OCI-LY1 (cell line): ENCODE results near the gene SENP1.

Source experiments
- H2AFZ ChIP-seq: fragments of 200-600 bp; sonication (generic), shearing (Covaris generic); 2 replicates; pipeline ENCODE4 v1.6.0; 2014; ENCODE audit warnings: antibody characterized with exemption, mild to moderate bottlenecking, low read length
- H3F3A ChIP-seq: fragments of 200-600 bp; sonication (generic), shearing (Covaris generic); 2 replicates; pipeline ENCODE4 v1.6.0; 2014; ENCODE audit warnings: mild to moderate bottlenecking, antibody characterized with exemption, low read length, moderate library complexity; ENCODE audit not compliant: insufficient read depth
- H3K27ac ChIP-seq: fragments of 200-600 bp; sonication (generic); 2 replicates; pipeline ENCODE4 v1.5.1; 2014; ENCODE audit warnings: low read length, mixed run types, mild to moderate bottlenecking, low read depth; ENCODE audit not compliant: poor library complexity, severe bottlenecking
- H3K27me3 ChIP-seq: fragments of 200-600 bp; sonication (generic); 2 replicates; pipeline ENCODE4 v1.6.0; 2014; ENCODE audit warnings: antibody characterized with exemption, mild to moderate bottlenecking, low read length, moderate library complexity; ENCODE audit not compliant: insufficient read depth
- H3K36me3 ChIP-seq: fragments of 200-600 bp; sonication (generic); 2 replicates; pipeline ENCODE4 v1.6.1; 2014; ENCODE audit warnings: mild to moderate bottlenecking, antibody characterized with exemption, low read length, moderate library complexity, mixed read lengths; ENCODE audit not compliant: insufficient read depth
- H3K4me1 ChIP-seq: fragments of 200-600 bp; sonication (generic); 2 replicates; pipeline ENCODE4 v1.5.1; 2014; ENCODE audit warnings: mild to moderate bottlenecking, low read length, moderate library complexity; ENCODE audit not compliant: insufficient read depth, severe bottlenecking
- H3K4me2 ChIP-seq: fragments of 200-600 bp; sonication (generic), shearing (Covaris generic); 2 replicates; pipeline ENCODE4 v1.6.1; 2014; ENCODE audit warnings: low read length
- H3K4me3 ChIP-seq: fragments of 200-600 bp; sonication (generic); 2 replicates; pipeline ENCODE4 v1.5.1; 2014; ENCODE audit warnings: low read length, low read depth, mild to moderate bottlenecking, mixed read lengths; ENCODE audit not compliant: poor library complexity, severe bottlenecking
- H3K79me2 ChIP-seq: fragments of 200-600 bp; shearing (Covaris generic); 2 replicates; pipeline ENCODE4 v1.6.1; 2016; ENCODE audit warnings: mixed run types, low read length, mixed read lengths; ENCODE audit not compliant: insufficient read depth
- H3K9ac ChIP-seq: fragments of 200-600 bp; sonication (generic), shearing (Covaris generic); 2 replicates; pipeline ENCODE4 v1.6.1; 2014; ENCODE audit warnings: mild to moderate bottlenecking, low read length, mixed read lengths
- H3K9me2 ChIP-seq: fragments of 200-600 bp; sonication (generic), shearing (Covaris generic); 2 replicates; pipeline ENCODE4 v1.6.1; 2014; ENCODE audit warnings: low read depth, mild to moderate bottlenecking, low read length, mixed read lengths
- H3K9me3 ChIP-seq: fragments of 200-600 bp; shearing (Covaris generic); 2 replicates; pipeline ENCODE4 v1.6.1; 2014; ENCODE audit warnings: low read length, mixed read lengths
- H4K20me1 ChIP-seq: fragments of 200-600 bp; sonication (generic), shearing (Covaris generic); 2 replicates; pipeline ENCODE4 v1.6.0; 2016; ENCODE audit warnings: mild to moderate bottlenecking, low read length; ENCODE audit not compliant: insufficient read depth
- CTCF ChIP-seq: fragments of 200-600 bp; sonication (generic), shearing (Covaris generic); IDR thresholded peaks from 2 replicates; pipeline ENCODE4 v1.5.1; 2017; ENCODE audit warnings: mild to moderate bottlenecking, antibody characterized with exemption, low read length, moderate library complexity, mixed read lengths
- EZH2 ChIP-seq: fragments of 200-600 bp; sonication (generic), shearing (Covaris generic); IDR thresholded peaks from 2 replicates; pipeline ENCODE4 v1.8.0; 2017; ENCODE audit warnings: borderline replicate concordance, mixed run types, mild to moderate bottlenecking, antibody characterized with exemption, low read length, moderate library complexity, mixed read lengths

SENP1 gene

GRCh38 chr12:48001505-48002413 lies 104.1 kb downstream of the SENP1 start:
- H3F3A ChIP-seq = no peaks in the 10 kb centered on the region
- H3K4me2 ChIP-seq = no peak overlapping the region
- no peak overlapping the region for H3K9ac ChIP-seq
- H3K36me3 ChIP-seq = no peaks in the 10 kb centered on the region
- peaks cover 10% of the 10 kb centered on the region; the same call in 1 of the 2 replicates for H3K27me3 ChIP-seq
- H4K20me1 ChIP-seq = no peaks in the 10 kb centered on the region
- H2AFZ ChIP-seq = no peak overlapping the region
- H3K27ac ChIP-seq = no peak overlapping the region
- no peaks in the 10 kb centered on the region for H3K9me2 ChIP-seq
- no peaks in the 10 kb centered on the region for H3K79me2 ChIP-seq
- H3K9me3 ChIP-seq = no peaks in the 10 kb centered on the region
- no peak overlapping the region for H3K4me3 ChIP-seq
- H3K4me1 ChIP-seq = no peaks in the 10 kb centered on the region
- TF ChIP-seq CTCF (no peak), EZH2 (no peak)

DNA sequence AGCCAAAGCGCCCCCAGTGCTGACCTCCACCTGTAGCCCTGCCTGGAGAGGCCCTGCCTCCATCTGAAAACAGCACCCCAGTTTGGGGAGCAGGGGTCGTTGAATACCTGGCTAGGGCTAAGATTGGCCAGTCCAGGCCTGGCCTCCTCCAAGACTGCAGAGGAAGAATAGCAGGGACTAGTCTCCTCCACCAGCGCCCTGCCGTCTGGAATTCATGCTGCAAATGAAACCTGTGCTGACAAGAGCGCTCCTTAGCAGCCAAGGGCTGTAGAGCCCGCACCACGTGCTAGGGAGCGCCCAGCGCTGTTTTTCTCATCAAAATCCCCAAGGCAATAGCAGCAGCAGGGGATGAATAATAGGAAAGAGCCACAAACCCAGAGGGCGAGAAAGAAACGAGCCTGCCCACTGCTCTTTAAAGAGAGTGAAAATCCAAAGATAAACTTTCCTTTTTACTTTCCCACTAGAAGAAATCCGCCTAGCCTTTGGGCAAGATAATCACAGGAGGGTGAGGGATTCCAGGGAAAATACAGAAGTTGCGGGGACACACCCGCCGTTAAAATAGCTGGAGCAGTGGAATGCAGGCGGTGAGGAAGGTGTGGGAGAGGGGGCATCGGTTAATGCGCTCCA lies 104.9 kb downstream of the SENP1 start:
- H3K4me3 ChIP-seq = no peak overlapping the region
- H2AFZ ChIP-seq = no peak overlapping the region
- peaks cover 10% of the 10 kb centered on the region; the same call in 1 of the 2 replicates for H3K27me3 ChIP-seq
- H3K27ac ChIP-seq = no peak overlapping the region
- H3K9ac ChIP-seq = no peak overlapping the region
- H3F3A ChIP-seq = no peaks in the 10 kb centered on the region
- H3K4me2 ChIP-seq = no peak overlapping the region
- H3K9me3 ChIP-seq = no peaks in the 10 kb centered on the region
- no peak for TF ChIP-seq CTCF
- TF ChIP-seq EZH2 = no peak
- H3K9me2 ChIP-seq = no peaks in the 10 kb centered on the region
- H3K36me3 ChIP-seq = no peaks in the 10 kb centered on the region
- no peaks in the 10 kb centered on the region for H3K4me1 ChIP-seq
- H4K20me1 ChIP-seq = no peaks in the 10 kb centered on the region
- no peaks in the 10 kb centered on the region for H3K79me2 ChIP-seq

DNA sequence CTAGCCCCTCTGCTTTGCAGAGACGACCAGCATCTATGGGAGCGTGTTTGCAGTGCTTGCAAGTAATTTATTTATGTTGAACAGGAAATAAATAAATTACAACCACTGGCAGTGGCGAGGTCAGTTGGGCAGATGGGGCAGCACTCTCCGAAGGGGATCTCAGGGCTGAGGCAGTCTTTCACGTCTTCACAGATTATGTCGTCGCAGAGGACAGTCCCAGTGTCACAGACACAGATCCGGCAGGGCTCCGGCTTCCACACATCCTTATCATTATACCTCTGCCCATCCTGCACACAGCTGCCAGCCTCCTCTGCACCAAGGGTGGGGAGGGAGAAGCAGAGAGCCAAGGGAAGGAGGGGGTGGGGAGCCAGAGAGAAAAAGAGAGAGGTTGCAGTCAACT lies 106.1 kb downstream of the SENP1 start:
- H3K4me2 ChIP-seq = no peak overlapping the region
- H3K4me3 ChIP-seq = no peak overlapping the region
- H3K4me1 ChIP-seq = no peaks in the 10 kb centered on the region
- no peaks in the 10 kb centered on the region for H4K20me1 ChIP-seq
- no peak overlapping the region for H3K9ac ChIP-seq
- H3K27ac ChIP-seq = no peak overlapping the region
- no peaks in the 10 kb centered on the region for H3F3A ChIP-seq
- TF ChIP-seq CTCF (no peak), EZH2 (no peak)
- H3K79me2 ChIP-seq = no peaks in the 10 kb centered on the region
- H3K27me3 ChIP-seq = peaks cover 10% of the 10 kb centered on the region; the same call in 1 of the 2 replicates
- no peaks in the 10 kb centered on the region for H3K9me3 ChIP-seq
- H2AFZ ChIP-seq = no peak overlapping the region
- H3K9me2 ChIP-seq = no peaks in the 10 kb centered on the region
- no peaks in the 10 kb centered on the region for H3K36me3 ChIP-seq
